ENCODE data around the gene SBF2. TPM values are rescaled to one million over a fixed set of nuclear protein-coding genes. Genes with fewer than 3 reads are reported as not detected.

SBF2 gene
- total RNA-seq, 1 donor from 2014 or later: 23.7 TPM

GRCh38 chr11:9736365-9736764 lies 557.7 kb downstream of the SBF2 start:
- no peak for DNase-seq (ENCODE audit: low read depth)

- no peak for DNase-seq (ENCODE audit: low read depth)
Measured at GRCh38 chr11:9735919-9736318, 558.1 kb downstream of the SBF2 start.

GRCh38 chr11:9735236-9735635 lies 558.8 kb downstream of the SBF2 start:
- no peak for DNase-seq (ENCODE audit: low read depth)

- DNase-seq (ENCODE audit: low read depth): no peak
Measured at GRCh38 chr11:9733212-9733611, 560.8 kb downstream of the SBF2 start.

- no peak for DNase-seq (ENCODE audit: low read depth)
Measured at GRCh38 chr11:9732453-9732852, 561.6 kb downstream of the SBF2 start.

GRCh38 chr11:9731256-9731655 lies 562.8 kb downstream of the SBF2 start:
- peak; percentile 66 for DNase-seq (ENCODE audit: low read depth)

Other genes starting within 250 kb of the SBF2 start
- gene ADM, start 10.9 kb upstream of the SBF2 start, total RNA-seq: 17.3 and 46.5 TPM in 2 replicates
- gene AMPD3, start 161.0 kb upstream of the SBF2 start, total RNA-seq: 4.4 and 10.3 TPM in 2 replicates
- gene RNF141, start 247.0 kb upstream of the SBF2 start, total RNA-seq: 27.8 and 29.6 TPM in 2 replicates

All from myocyte (in vitro differentiated cells).